A673 (cell line): ENCODE measurements around the gene COG2. TPM values are rescaled to one million over a fixed set of nuclear protein-coding genes. Genes with fewer than 3 reads are reported as not detected.

Experiments used
- BruUV-seq: library from RNA; stranded (reverse); fragments of 400-500 nt; replicated peaks from 2 replicates; lab custom pipeline; 2021; lab: Mats Ljungman, UMichigan
- CTCF ChIA-PET: fragments of 300-600 bp; sonication (Branson Sonifier 250); formaldehyde crosslinking; loops from one replicate; lab custom pipeline; 2022; ENCODE audit warnings: antibody characterized with exemption; lab: Charles Lee
- POLR2A ChIA-PET: fragments of 300-600 bp; sonication (Branson Sonifier 250); formaldehyde crosslinking; loops from one replicate; lab custom pipeline; 2022; ENCODE audit warnings: antibody characterized with exemption; ENCODE audit not compliant: low non-redundant PET; lab: Charles Lee
- DNase-seq: peaks from one replicate; pipeline ENCODE4 v3.0.0-alpha.2; 2015; ENCODE audit warnings: low spot score
- H3K27ac ChIP-seq: fragments of 200-600 bp; sonication (generic); 2 replicates; pipeline ENCODE4 v1.5.1; 2016; ENCODE audit warnings: mixed run types, low read depth, mild to moderate bottlenecking, mixed read lengths, antibody characterized with exemption, low read length; ENCODE audit not compliant: poor library complexity, severe bottlenecking
- H3K27me3 ChIP-seq: fragments of 200-600 bp; sonication (generic); replicated peaks from 2 replicates; pipeline ENCODE4 v1.6.1; 2017; ENCODE audit warnings: mixed run types, low read depth, mild to moderate bottlenecking, mixed read lengths, antibody characterized with exemption, low read length; ENCODE audit not compliant: insufficient read depth, poor library complexity
- H3K36me3 ChIP-seq: fragments of 200-600 bp; sonication (generic); 2 replicates; pipeline ENCODE4 v1.6.1; 2016; ENCODE audit warnings: mixed run types, mild to moderate bottlenecking, mixed read lengths, antibody characterized with exemption, low read length; ENCODE audit not compliant: insufficient read depth, poor library complexity, severe bottlenecking
- H3K4me1 ChIP-seq: fragments of 200-600 bp; sonication (generic); 2 replicates; pipeline ENCODE4 v1.6.1; 2017; ENCODE audit warnings: mixed run types, mild to moderate bottlenecking, mixed read lengths, antibody characterized with exemption, low read length; ENCODE audit not compliant: insufficient read depth, poor library complexity, severe bottlenecking
- H3K4me3 ChIP-seq: fragments of 200-600 bp; sonication (generic); 2 replicates; pipeline ENCODE4 v1.5.1; 2016; ENCODE audit warnings: low read depth, mixed run types, mild to moderate bottlenecking, mixed read lengths, low read length; ENCODE audit not compliant: poor library complexity, severe bottlenecking
- H3K9me3 ChIP-seq: fragments of 200-600 bp; sonication (generic); 2 replicates; pipeline ENCODE4 v1.6.1; 2016; ENCODE audit warnings: mixed run types, low read depth, mild to moderate bottlenecking, mixed read lengths, antibody characterized with exemption, low read length; ENCODE audit not compliant: poor library complexity, severe bottlenecking
- EZH2 ChIP-seq: fragments of 200-600 bp; sonication (generic); IDR thresholded peaks from 2 replicates; pipeline ENCODE4 v1.6.1; 2017; ENCODE audit warnings: borderline replicate concordance, low read depth, mild to moderate bottlenecking, mixed read lengths, antibody characterized with exemption, low read length; ENCODE audit not compliant: poor library complexity, severe bottlenecking
- intact Hi-C: fragments of 100-400 bp; cut with micrococcal nuclease; formaldehyde crosslinking; loops from one replicate; pipeline ENCODE4 v1.10.0; 2022; ENCODE audit not compliant: unreplicated experiment
- total RNA-seq: library from RNA; stranded (reverse); gene quantifications from 2 replicates; pipeline ENCODE4 v1.2.3, GENCODE V29; 2021
- TF ChIP-seq, protein P1 (sequence below): fragments of 300-800, 200-600 bp; sonication (generic); conservative IDR thresholded peaks from 2 replicates; pipeline ENCODE4 v1.5.1; 2017; ENCODE audit warnings: low read depth, mild to moderate bottlenecking, antibody characterized with exemption, low read length, moderate library complexity, mixed read lengths

Gene COG2
- total RNA-seq, 1 experiment from 2014 or later, result 20.3 TPM

- Histone ChIP-seq H3K9me3 (no peaks in the 10 kb centered on the region), H3K27me3 (no peaks in the 10 kb centered on the region), H3K4me1 (no peaks in the 10 kb centered on the region), H3K27ac (no peak overlapping the region), H3K36me3 (peaks cover 30% of the 10 kb centered on the region), H3K4me3 (no peak overlapping the region)
- intact Hi-C loops, result no loop called here
- BruUV-seq, result no TSS peak
- no peak for TF ChIP-seq EZH2
- TF ChIP-seq, protein P1, sequence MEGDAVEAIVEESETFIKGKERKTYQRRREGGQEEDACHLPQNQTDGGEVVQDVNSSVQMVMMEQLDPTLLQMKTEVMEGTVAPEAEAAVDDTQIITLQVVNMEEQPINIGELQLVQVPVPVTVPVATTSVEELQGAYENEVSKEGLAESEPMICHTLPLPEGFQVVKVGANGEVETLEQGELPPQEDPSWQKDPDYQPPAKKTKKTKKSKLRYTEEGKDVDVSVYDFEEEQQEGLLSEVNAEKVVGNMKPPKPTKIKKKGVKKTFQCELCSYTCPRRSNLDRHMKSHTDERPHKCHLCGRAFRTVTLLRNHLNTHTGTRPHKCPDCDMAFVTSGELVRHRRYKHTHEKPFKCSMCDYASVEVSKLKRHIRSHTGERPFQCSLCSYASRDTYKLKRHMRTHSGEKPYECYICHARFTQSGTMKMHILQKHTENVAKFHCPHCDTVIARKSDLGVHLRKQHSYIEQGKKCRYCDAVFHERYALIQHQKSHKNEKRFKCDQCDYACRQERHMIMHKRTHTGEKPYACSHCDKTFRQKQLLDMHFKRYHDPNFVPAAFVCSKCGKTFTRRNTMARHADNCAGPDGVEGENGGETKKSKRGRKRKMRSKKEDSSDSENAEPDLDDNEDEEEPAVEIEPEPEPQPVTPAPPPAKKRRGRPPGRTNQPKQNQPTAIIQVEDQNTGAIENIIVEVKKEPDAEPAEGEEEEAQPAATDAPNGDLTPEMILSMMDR, result no peak
- POLR2A ChIA-PET, result no interaction called here
- CTCF ChIA-PET, result no interaction called here
- DNase-seq, result no peak
Observed at GRCh38 chr1:230693221-230693620, 50.9 kb downstream of the COG2 start.

- no peak overlapping the region for H3K4me3 ChIP-seq
- no TSS peak for BruUV-seq
- peaks cover 25% of the 10 kb centered on the region for H3K36me3 ChIP-seq
- intact Hi-C loops, result no loop called here
- ChIA-PET POLR2A (no interaction called here), CTCF (no interaction called here)
- H3K9me3 ChIP-seq, result no peaks in the 10 kb centered on the region
- no peak overlapping the region for H3K27ac ChIP-seq
- TF ChIP-seq, protein P1, result no peak
- no peak for TF ChIP-seq EZH2
- DNase-seq, result no peak
- no peaks in the 10 kb centered on the region for H3K4me1 ChIP-seq
- no peaks in the 10 kb centered on the region for H3K27me3 ChIP-seq
Observed at GRCh38 chr1:230693777-230694176, 51.5 kb downstream of the COG2 start.

DNA sequence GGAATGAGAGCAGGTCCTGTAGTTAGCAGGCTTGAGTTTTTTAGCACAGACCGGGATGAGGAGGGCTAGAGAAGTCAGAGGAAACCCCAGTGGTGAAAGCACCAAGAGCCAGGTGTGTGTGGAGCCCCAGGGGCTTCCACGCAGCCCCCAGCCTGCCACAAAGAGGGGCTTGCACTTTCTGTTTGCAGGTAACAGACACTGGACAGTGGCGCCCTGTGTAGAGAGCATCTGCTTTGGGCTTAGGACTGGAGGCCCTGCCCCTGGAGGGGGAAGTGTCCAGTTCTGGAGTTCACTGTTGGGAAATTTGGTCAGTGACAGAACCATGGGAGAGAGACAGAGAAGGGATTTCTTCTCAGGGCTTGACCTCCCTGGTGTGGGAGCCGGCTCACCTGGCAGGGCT is 52.2 kb downstream of the COG2 start:
- H3K27me3 ChIP-seq, result no peaks in the 10 kb centered on the region
- TF ChIP-seq EZH2, result no peak
- TF ChIP-seq, protein P1, result no peak
- H3K4me1 ChIP-seq, result no peaks in the 10 kb centered on the region
- peaks cover 25% of the 10 kb centered on the region for H3K36me3 ChIP-seq
- intact Hi-C loops, result no loop called here
- no peak overlapping the region for H3K27ac ChIP-seq
- no peak for DNase-seq
- no peak overlapping the region for H3K4me3 ChIP-seq
- CTCF ChIA-PET, result no interaction called here
- POLR2A ChIA-PET, result no interaction called here
- no peaks in the 10 kb centered on the region for H3K9me3 ChIP-seq
- BruUV-seq, result no TSS peak
